ENCODE results near the gene FAR2.

FAR2 gene

GRCh38 chr12:29277231-29277630 lies 128.2 kb downstream of the FAR2 start:
- Histone ChIP-seq H3K79me1 (ENCODE audit: low read length) (peaks cover 10% of the 10 kb centered on the region), H3K14ac (ENCODE audit: low read length) (no peak overlapping the region), H4K91ac (ENCODE audit: low read depth, low read length) (no peak overlapping the region), H3K4ac (ENCODE audit: low read depth, low read length) (no peak overlapping the region), H4K8ac (ENCODE audit: low read depth, low read length) (no peak overlapping the region), H3K9me3 (ENCODE audit: insufficient read depth, low read depth, low read length) (no peaks in the 10 kb centered on the region), H3K9ac (ENCODE audit: low read length) (no peak overlapping the region), H3K27me3 (ENCODE audit: insufficient read depth, low read length) (no peaks in the 10 kb centered on the region), H2BK12ac (ENCODE audit: low read length) (no peak overlapping the region), H3K23ac (ENCODE audit: low read length) (no peak overlapping the region), H2BK5ac (ENCODE audit: low read depth, low read length, poor library complexity) (no peak overlapping the region), H4K12ac (ENCODE audit: low read depth, low read length) (no peak overlapping the region), H3K27ac (ENCODE audit: low read depth, low read length) (no peak overlapping the region), H3K4me3 (ENCODE audit: low read depth, low read length) (no peak overlapping the region), H2AFZ (ENCODE audit: insufficient read depth, low read length, poor library complexity) (no peak overlapping the region), H2AK5ac (ENCODE audit: low read length) (no peak overlapping the region), H3K4me2 (ENCODE audit: low read length) (no peak overlapping the region), H3K36me3 (ENCODE audit: control insufficient read depth in 1 of 2, insufficient read depth in 2 of 2, low read length in 2 of 2) (no peaks in the 10 kb centered on the region), H3K18ac (ENCODE audit: low read length) (no peak overlapping the region), H2BK120ac (ENCODE audit: insufficient read depth, low read length, poor library complexity) (no peak overlapping the region), H3K4me1 (ENCODE audit: control insufficient read depth in 1 of 2, insufficient read depth in 2 of 2, low read length in 2 of 2) (peaks cover 11 to 14% of the 10 kb centered on the region in 2 experiments), H3K79me2 (ENCODE audit: control insufficient read depth, insufficient read depth, low read length, poor library complexity) (peaks cover 4% of the 10 kb centered on the region)
- no CpG with 5 or more reads among the region's 4 CpGs for WGBS (ENCODE audit: extremely low coverage, insufficient coverage, insufficient read length)
- no peak for DNase-seq

GRCh38 chr12:29278673-29279420 lies 129.8 kb downstream of the FAR2 start:
- no peak overlapping the region for H2BK5ac ChIP-seq (ENCODE audit: low read depth, low read length, poor library complexity)
- no peak overlapping the region for H2BK120ac ChIP-seq (ENCODE audit: insufficient read depth, low read length, poor library complexity)
- peak overlapping the region; percentile 58 for H2BK12ac ChIP-seq (ENCODE audit: low read length)
- no peaks in the 10 kb centered on the region for H3K79me2 ChIP-seq (ENCODE audit: control insufficient read depth, insufficient read depth, low read length, poor library complexity)
- H3K9me3 ChIP-seq (ENCODE audit: insufficient read depth, low read depth, low read length) = no peaks in the 10 kb centered on the region
- no peak overlapping the region for H3K27ac ChIP-seq (ENCODE audit: low read depth, low read length)
- no peak overlapping the region for H4K8ac ChIP-seq (ENCODE audit: low read depth, low read length)
- H3K4me1 ChIP-seq (ENCODE audit: control insufficient read depth in 1 of 2, insufficient read depth in 2 of 2, low read length in 2 of 2) = peaks cover 0 to 2% of the 10 kb centered on the region in 2 experiments
- no peak overlapping the region for H2AFZ ChIP-seq (ENCODE audit: insufficient read depth, low read length, poor library complexity)
- peak in 1 of 2 donors; percentile 31 for DNase-seq
- no peak overlapping the region for H4K12ac ChIP-seq (ENCODE audit: low read depth, low read length)
- no peak overlapping the region for H3K23ac ChIP-seq (ENCODE audit: low read length)
- H3K79me1 ChIP-seq (ENCODE audit: low read length) = peaks cover 2% of the 10 kb centered on the region
- no peak overlapping the region for H3K9ac ChIP-seq (ENCODE audit: low read length)
- no peak overlapping the region for H3K4ac ChIP-seq (ENCODE audit: low read depth, low read length)
- WGBS (ENCODE audit: extremely low coverage, insufficient coverage, insufficient read length) = no CpG with 5 or more reads among the region's 3 CpGs
- no peak overlapping the region for H4K91ac ChIP-seq (ENCODE audit: low read depth, low read length)
- H3K36me3 ChIP-seq (ENCODE audit: control insufficient read depth in 1 of 2, insufficient read depth in 2 of 2, low read length in 2 of 2) = no peaks in the 10 kb centered on the region
- no peak overlapping the region for H3K14ac ChIP-seq (ENCODE audit: low read length)
- no peak overlapping the region for H3K4me2 ChIP-seq (ENCODE audit: low read length)
- no peak overlapping the region for H2AK5ac ChIP-seq (ENCODE audit: low read length)
- H3K4me3 ChIP-seq (ENCODE audit: low read depth, low read length) = no peak overlapping the region
- no peak overlapping the region for H3K18ac ChIP-seq (ENCODE audit: low read length)
- no peaks in the 10 kb centered on the region for H3K27me3 ChIP-seq (ENCODE audit: insufficient read depth, low read length)

- no peak overlapping the region for H3K18ac ChIP-seq (ENCODE audit: low read length)
- no peaks in the 10 kb centered on the region for H3K79me2 ChIP-seq (ENCODE audit: control insufficient read depth, insufficient read depth, low read length, poor library complexity)
- no peak overlapping the region for H2AK5ac ChIP-seq (ENCODE audit: low read length)
- no peak overlapping the region for H3K4me3 ChIP-seq (ENCODE audit: low read depth, low read length)
- no peak overlapping the region for H3K4ac ChIP-seq (ENCODE audit: low read depth, low read length)
- no peak overlapping the region for H4K91ac ChIP-seq (ENCODE audit: low read depth, low read length)
- no peaks in the 10 kb centered on the region for H3K36me3 ChIP-seq (ENCODE audit: control insufficient read depth in 1 of 2, insufficient read depth in 2 of 2, low read length in 2 of 2)
- no peak overlapping the region for H3K23ac ChIP-seq (ENCODE audit: low read length)
- no peaks in the 10 kb centered on the region for H3K9me3 ChIP-seq (ENCODE audit: insufficient read depth, low read depth, low read length)
- no CpG with 5 or more reads among the region's 5 CpGs for WGBS (ENCODE audit: extremely low coverage, insufficient coverage, insufficient read length)
- DNase-seq = no peak
- H3K4me1 ChIP-seq (ENCODE audit: control insufficient read depth in 1 of 2, insufficient read depth in 2 of 2, low read length in 2 of 2) = no peaks in the 10 kb centered on the region
- no peak overlapping the region for H2AFZ ChIP-seq (ENCODE audit: insufficient read depth, low read length, poor library complexity)
- no peak overlapping the region for H2BK120ac ChIP-seq (ENCODE audit: insufficient read depth, low read length, poor library complexity)
- no peak overlapping the region for H3K14ac ChIP-seq (ENCODE audit: low read length)
- no peak overlapping the region for H3K9ac ChIP-seq (ENCODE audit: low read length)
- H3K79me1 ChIP-seq (ENCODE audit: low read length) = no peaks in the 10 kb centered on the region
- no peak overlapping the region for H2BK5ac ChIP-seq (ENCODE audit: low read depth, low read length, poor library complexity)
- no peak overlapping the region for H3K27ac ChIP-seq (ENCODE audit: low read depth, low read length)
- no peak overlapping the region for H2BK12ac ChIP-seq (ENCODE audit: low read length)
- H3K27me3 ChIP-seq (ENCODE audit: insufficient read depth, low read length) = no peaks in the 10 kb centered on the region
- no peak overlapping the region for H4K8ac ChIP-seq (ENCODE audit: low read depth, low read length)
- no peak overlapping the region for H3K4me2 ChIP-seq (ENCODE audit: low read length)
- H4K12ac ChIP-seq (ENCODE audit: low read depth, low read length) = no peak overlapping the region
These were observed 132.4 kb downstream of the FAR2 start for GRCh38 chr12:29281371-29282005.

- Histone ChIP-seq H3K27me3 (ENCODE audit: insufficient read depth, low read length) (no peaks in the 10 kb centered on the region), H3K9me3 (ENCODE audit: insufficient read depth, low read depth, low read length) (no peaks in the 10 kb centered on the region), H2BK120ac (ENCODE audit: insufficient read depth, low read length, poor library complexity) (no peak overlapping the region), H3K9ac (ENCODE audit: low read length) (no peak overlapping the region), H3K23ac (ENCODE audit: low read length) (no peak overlapping the region), H3K14ac (ENCODE audit: low read length) (no peak overlapping the region), H3K4me2 (ENCODE audit: low read length) (no peak overlapping the region), H3K36me3 (ENCODE audit: control insufficient read depth in 1 of 2, insufficient read depth in 2 of 2, low read length in 2 of 2) (no peaks in the 10 kb centered on the region), H2AK5ac (ENCODE audit: low read length) (no peak overlapping the region), H4K12ac (ENCODE audit: low read depth, low read length) (no peak overlapping the region), H4K8ac (ENCODE audit: low read depth, low read length) (no peak overlapping the region), H3K4me1 (ENCODE audit: control insufficient read depth in 1 of 2, insufficient read depth in 2 of 2, low read length in 2 of 2) (no peaks in the 10 kb centered on the region), H3K27ac (ENCODE audit: low read depth, low read length) (no peak overlapping the region), H3K18ac (ENCODE audit: low read length) (no peak overlapping the region), H3K4ac (ENCODE audit: low read depth, low read length) (no peak overlapping the region), H2BK5ac (ENCODE audit: low read depth, low read length, poor library complexity) (no peak overlapping the region), H2AFZ (ENCODE audit: insufficient read depth, low read length, poor library complexity) (no peak overlapping the region), H3K4me3 (ENCODE audit: low read depth, low read length) (no peak overlapping the region), H4K91ac (ENCODE audit: low read depth, low read length) (no peak overlapping the region), H3K79me2 (ENCODE audit: control insufficient read depth, insufficient read depth, low read length, poor library complexity) (no peaks in the 10 kb centered on the region), H2BK12ac (ENCODE audit: low read length) (no peak overlapping the region), H3K79me1 (ENCODE audit: low read length) (no peaks in the 10 kb centered on the region)
- no peak for DNase-seq
- no CpG with 5 or more reads among the region's 2 CpGs for WGBS (ENCODE audit: extremely low coverage, insufficient coverage, insufficient read length)
These were observed 133.1 kb downstream of the FAR2 start for GRCh38 chr12:29282031-29282816.
